GM12891 (cell line): ENCODE data around the gene PDE10A.

ENCODE experiments used
- POLR2A ChIP-seq: IDR thresholded peaks from 2 replicates; pipeline ENCODE4 v1.6.1; 2011; ENCODE audit warnings: low read depth, low read length, control low read depth
- POLR2AphosphoS5 ChIP-seq: IDR thresholded peaks from 2 replicates; pipeline ENCODE4 v1.6.1; 2011; ENCODE audit warnings: low read depth, low read length, control low read depth
- TAF1 ChIP-seq: IDR thresholded peaks from 2 replicates; pipeline ENCODE4 v1.6.1; 2011; ENCODE audit warnings: low read depth, low read length, control low read depth

DNA sequence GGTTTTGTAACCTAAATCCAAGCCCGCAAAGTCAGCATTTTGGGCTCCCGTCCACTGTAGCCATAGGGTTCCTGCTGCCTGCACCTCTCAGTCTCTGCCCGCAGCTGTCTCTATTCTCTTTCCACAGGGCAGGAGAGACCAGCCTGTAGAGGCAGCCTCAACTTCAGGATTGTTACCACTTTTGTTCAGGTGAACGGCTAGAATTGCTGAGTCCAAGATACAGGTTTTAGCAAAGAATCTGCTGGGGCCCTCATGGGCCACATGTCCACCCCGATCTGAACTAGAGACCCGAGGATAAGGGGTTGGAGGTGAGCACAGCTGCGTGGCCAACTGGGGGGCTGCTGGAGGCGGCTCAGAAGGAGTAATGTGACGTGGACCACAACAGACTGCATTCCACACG, 215.9 kb downstream of the PDE10A start:
- TF ChIP-seq POLR2AphosphoS5: no peak
- no peak for TF ChIP-seq POLR2A
- no peak for TF ChIP-seq TAF1
